GM21526 (cell line): ENCODE data around the gene SDK1.

Experiments used
- ATAC-seq: cut with Tn5 transposase; IDR thresholded peaks from one replicate; pipeline ENCODE4 v1.9.1; 2021; ENCODE audit warnings: moderate library complexity; ENCODE audit not compliant: unreplicated experiment, low FRiP score

SDK1 gene

GRCh38 chr7:3446786-3447185 is 145.7 kb downstream of the SDK1 start:
- no peak for ATAC-seq

GRCh38 chr7:3451701-3452100 is 150.6 kb downstream of the SDK1 start:
- no peak for ATAC-seq

GRCh38 chr7:3453398-3453797 is 152.3 kb downstream of the SDK1 start:
- no peak for ATAC-seq

GRCh38 chr7:3455806-3456595 is 154.9 kb downstream of the SDK1 start:
- no peak for ATAC-seq

GRCh38 chr7:3459111-3459510 is 158.1 kb downstream of the SDK1 start:
- no peak for ATAC-seq

- ATAC-seq: no peak
Observed at GRCh38 chr7:3461923-3462322, 160.9 kb downstream of the SDK1 start.

GRCh38 chr7:3463696-3464095 is 162.6 kb downstream of the SDK1 start:
- no peak for ATAC-seq

- ATAC-seq: no peak
Observed at GRCh38 chr7:3464900-3465622, 164.0 kb downstream of the SDK1 start.

GRCh38 chr7:3466261-3466660 is 165.2 kb downstream of the SDK1 start:
- ATAC-seq: no peak

- no peak for ATAC-seq
Observed at GRCh38 chr7:3469641-3470040, 168.6 kb downstream of the SDK1 start.

GRCh38 chr7:3480197-3480596 is 179.1 kb downstream of the SDK1 start:
- ATAC-seq: no peak

GRCh38 chr7:3481435-3481834 is 180.4 kb downstream of the SDK1 start:
- ATAC-seq: no peak

GRCh38 chr7:3482147-3482921 is 181.3 kb downstream of the SDK1 start:
- no peak for ATAC-seq

GRCh38 chr7:3486841-3487240 is 185.8 kb downstream of the SDK1 start:
- ATAC-seq: no peak

- no peak for ATAC-seq
Observed at GRCh38 chr7:3488829-3489228, 187.8 kb downstream of the SDK1 start.

GRCh38 chr7:3493499-3493898 is 192.4 kb downstream of the SDK1 start:
- no peak for ATAC-seq

- no peak for ATAC-seq
Observed at GRCh38 chr7:3494947-3495346, 193.9 kb downstream of the SDK1 start.

- ATAC-seq: no peak
Observed at GRCh38 chr7:3495530-3495929, 194.5 kb downstream of the SDK1 start.

GRCh38 chr7:3495954-3496353 is 194.9 kb downstream of the SDK1 start:
- no peak for ATAC-seq

GRCh38 chr7:3497796-3498195 is 196.7 kb downstream of the SDK1 start:
- ATAC-seq: no peak

- no peak for ATAC-seq
Observed at GRCh38 chr7:3501671-3502070, 200.6 kb downstream of the SDK1 start.
